ENCODE data around the gene USP6NL.
A peak's percentile ranks its signal among the peaks of the same experiment; 100 is the strongest.

USP6NL gene

DNA sequence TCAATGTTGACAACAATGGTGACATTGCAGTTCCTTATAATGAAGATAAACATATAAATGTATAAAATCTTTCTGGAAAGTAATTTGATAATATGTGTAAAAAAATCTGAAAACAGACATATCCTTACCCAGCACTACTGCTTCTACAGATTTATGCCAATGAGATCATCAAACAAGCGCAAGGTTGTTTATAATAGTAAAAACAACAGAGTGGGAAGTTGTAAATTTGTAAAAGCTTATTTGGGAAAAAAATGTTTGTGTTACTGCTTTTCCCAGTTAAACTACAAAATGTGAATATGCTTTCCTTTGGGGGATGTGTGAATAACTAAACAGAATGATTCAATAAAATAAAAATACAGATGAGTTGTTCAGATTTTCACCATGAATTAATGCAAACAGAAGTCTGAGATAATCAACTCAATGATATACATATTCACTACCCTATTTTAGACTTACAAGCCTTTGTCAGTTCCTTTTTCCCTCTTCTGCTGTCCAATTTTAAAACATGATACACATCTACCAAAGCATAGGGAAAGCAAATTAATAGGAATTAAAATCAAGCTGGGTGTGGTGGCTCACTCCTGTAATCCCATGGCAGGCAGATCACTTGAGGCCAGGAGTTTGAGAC is 82.1 kb downstream of the USP6NL start:
- in situ Hi-C loops (cut with HindIII; ENCODE audit: low sequenced_read_pairs), result no loop called here
- no peak for DNase-seq (ENCODE audit: low read depth, low spot score)

DNA sequence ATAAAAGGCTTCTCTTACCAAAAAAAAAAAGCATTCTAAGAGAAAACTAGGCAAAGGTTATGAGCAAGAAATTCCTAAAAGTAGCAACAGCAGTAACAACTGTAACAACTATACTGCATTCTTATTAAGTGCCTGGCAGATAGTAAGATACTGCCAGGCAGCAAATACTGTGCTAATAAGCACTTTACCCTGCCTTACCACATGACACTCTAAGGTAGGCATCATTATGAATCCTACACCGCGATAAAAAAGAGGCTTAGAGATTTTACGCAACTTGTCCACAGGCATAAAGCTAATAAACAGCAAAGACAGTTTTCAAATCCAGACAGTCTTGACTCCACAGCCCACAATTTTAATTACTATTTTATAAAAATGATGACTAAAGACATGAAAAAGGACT is 83.2 kb downstream of the USP6NL start:
- TF ChIP-seq, protein P1, sequence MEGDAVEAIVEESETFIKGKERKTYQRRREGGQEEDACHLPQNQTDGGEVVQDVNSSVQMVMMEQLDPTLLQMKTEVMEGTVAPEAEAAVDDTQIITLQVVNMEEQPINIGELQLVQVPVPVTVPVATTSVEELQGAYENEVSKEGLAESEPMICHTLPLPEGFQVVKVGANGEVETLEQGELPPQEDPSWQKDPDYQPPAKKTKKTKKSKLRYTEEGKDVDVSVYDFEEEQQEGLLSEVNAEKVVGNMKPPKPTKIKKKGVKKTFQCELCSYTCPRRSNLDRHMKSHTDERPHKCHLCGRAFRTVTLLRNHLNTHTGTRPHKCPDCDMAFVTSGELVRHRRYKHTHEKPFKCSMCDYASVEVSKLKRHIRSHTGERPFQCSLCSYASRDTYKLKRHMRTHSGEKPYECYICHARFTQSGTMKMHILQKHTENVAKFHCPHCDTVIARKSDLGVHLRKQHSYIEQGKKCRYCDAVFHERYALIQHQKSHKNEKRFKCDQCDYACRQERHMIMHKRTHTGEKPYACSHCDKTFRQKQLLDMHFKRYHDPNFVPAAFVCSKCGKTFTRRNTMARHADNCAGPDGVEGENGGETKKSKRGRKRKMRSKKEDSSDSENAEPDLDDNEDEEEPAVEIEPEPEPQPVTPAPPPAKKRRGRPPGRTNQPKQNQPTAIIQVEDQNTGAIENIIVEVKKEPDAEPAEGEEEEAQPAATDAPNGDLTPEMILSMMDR (IDR thresholded peaks at IDR 0.05; ENCODE audit: low read depth, low read length), result no peak
- H3K4me3 ChIP-seq (ENCODE audit: low read depth, low read length), result no peak overlapping the region
- in situ Hi-C loops (cut with HindIII; ENCODE audit: low sequenced_read_pairs), result no loop called here
- DNase-seq (ENCODE audit: low read depth, low spot score), result peak; percentile 16

More for the DNA sequence above, 82.1 kb downstream of the USP6NL start:
- TF ChIP-seq, protein P1 (IDR thresholded peaks at IDR 0.05; ENCODE audit: low read depth, low read length), result no peak
- H3K4me3 ChIP-seq (ENCODE audit: low read depth, low read length), result no peak overlapping the region

DNA sequence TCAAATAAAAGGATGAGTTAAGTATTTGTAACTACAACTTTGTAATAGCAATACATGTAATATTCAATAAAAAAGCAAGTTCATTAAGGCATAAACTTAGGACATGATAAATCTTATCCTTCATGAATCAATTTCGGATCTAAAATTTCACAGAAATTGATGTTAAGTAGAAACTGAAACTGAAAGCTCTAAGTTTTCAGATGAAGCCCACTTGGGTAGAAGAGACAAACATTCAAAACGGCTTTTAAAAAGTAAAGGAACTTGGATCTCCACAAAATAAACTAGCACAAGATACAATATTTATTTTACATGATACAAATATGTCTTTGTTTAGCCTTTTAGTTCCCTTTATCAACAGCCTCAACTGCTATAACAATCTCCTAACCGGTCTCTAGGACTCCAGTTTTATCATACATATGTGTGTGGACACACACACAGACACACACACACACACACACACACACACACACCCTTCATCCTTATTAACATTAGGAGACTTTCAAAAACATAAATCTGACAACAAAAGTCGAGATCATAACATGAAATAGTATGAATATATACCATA is 83.7 kb downstream of the USP6NL start:
- in situ Hi-C loops (cut with HindIII; ENCODE audit: low sequenced_read_pairs), result no loop called here
- peak; percentile 55 for DNase-seq (ENCODE audit: low read depth, low spot score)
- TF ChIP-seq, protein P1 (IDR thresholded peaks at IDR 0.05; ENCODE audit: low read depth, low read length), result no peak
- H3K4me3 ChIP-seq (ENCODE audit: low read depth, low read length), result no peak overlapping the region

DNA sequence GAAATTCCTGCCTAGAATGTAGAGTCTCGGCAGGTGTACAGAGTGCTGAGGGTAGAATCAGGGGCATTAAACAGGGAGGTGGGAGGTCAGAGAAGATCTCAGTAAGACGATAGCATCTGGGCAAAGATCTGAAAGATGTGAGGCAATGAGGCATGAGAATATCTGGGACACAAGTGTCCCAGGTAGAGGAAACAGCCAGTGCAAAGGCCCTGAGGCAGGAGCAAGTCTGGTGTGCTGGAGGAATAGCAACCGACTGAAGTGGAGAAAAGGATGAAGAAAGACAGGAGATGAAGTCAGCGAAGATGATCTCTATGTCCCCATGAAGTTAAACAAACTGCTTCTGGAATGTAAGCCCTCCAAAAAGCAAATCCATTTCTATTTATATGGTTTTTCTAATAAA is 84.4 kb downstream of the USP6NL start:
- in situ Hi-C loops (cut with HindIII; ENCODE audit: low sequenced_read_pairs), result no loop called here
- no peak for DNase-seq (ENCODE audit: low read depth, low spot score)
- no peak overlapping the region for H3K4me3 ChIP-seq (ENCODE audit: low read depth, low read length)
- TF ChIP-seq, protein P1 (IDR thresholded peaks at IDR 0.05; ENCODE audit: low read depth, low read length), result no peak

DNA sequence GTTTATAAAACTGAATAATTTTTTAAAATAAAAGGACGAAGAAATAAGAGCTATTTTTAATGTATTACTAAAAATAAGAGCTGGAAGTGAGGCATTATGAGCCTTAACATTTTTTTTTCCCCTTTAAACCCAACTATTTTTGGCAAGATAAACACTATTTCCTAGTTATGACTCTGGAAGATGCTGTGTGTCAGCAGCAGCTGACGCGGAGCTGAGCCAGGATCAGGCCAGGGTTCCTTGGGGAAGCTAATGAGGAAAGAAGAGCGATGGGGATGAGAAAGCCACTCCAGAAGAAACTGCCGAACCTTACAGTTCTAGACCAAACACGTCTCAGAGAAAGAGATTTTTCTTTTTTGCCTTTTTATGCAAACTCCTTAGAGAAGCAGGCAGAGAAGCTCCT is 85.9 kb downstream of the USP6NL start:
- H3K4me3 ChIP-seq (ENCODE audit: low read depth, low read length), result no peak overlapping the region
- in situ Hi-C loops (cut with HindIII; ENCODE audit: low sequenced_read_pairs), result no loop called here
- no peak for DNase-seq (ENCODE audit: low read depth, low spot score)
- TF ChIP-seq, protein P1 (IDR thresholded peaks at IDR 0.05; ENCODE audit: low read depth, low read length), result no peak

DNA sequence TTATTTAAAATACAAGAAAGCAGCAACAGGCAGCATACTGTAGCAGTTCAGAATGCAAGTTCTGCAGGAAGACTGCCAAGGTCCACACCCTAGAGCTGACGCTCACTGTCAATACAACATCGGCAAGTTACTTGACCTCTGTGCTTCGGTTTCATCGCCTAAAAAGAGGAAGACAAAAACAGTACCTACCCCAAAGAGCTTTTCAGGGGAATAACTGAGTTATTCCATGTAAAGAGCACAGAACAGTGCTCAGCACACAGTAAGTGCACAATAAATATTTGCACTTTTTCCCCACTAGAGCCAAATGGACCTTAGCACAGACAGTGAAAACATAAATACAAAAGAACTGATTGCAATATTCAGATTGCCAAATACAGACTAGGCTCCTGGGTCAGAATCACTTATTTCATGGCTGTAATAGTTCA is 88.6 kb downstream of the USP6NL start:
- no peak for DNase-seq (ENCODE audit: low read depth, low spot score)

More for the DNA sequence above, 88.6 kb downstream of the USP6NL start:
- TF ChIP-seq, protein P1 (IDR thresholded peaks at IDR 0.05; ENCODE audit: low read depth, low read length), result no peak
- H3K4me3 ChIP-seq (ENCODE audit: low read depth, low read length), result no peak overlapping the region
- in situ Hi-C loops (cut with HindIII; ENCODE audit: low sequenced_read_pairs), result no loop called here
